Measurements from ENCODE around the gene CALHM3.

DNA sequence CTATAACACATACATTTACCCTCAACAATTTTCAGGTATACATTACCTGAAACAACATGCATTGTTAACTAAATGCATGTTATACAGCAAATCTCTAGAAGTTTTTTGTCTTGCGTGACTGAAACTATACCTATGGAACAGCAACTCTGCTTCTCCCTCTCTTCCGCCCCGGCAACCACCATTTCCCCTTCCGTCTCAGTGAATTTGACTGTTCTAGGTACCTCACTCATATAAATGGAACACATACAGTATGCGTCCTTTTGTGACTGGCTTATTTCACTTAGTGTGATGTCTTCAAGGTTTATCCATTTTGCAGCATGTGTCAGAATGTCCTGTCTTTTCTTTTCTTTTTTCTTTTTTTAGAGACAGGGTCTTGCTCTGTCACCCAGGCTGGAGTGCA, 49.4 kb downstream of the CALHM3 start:
- TF ChIP-seq, protein P1, sequence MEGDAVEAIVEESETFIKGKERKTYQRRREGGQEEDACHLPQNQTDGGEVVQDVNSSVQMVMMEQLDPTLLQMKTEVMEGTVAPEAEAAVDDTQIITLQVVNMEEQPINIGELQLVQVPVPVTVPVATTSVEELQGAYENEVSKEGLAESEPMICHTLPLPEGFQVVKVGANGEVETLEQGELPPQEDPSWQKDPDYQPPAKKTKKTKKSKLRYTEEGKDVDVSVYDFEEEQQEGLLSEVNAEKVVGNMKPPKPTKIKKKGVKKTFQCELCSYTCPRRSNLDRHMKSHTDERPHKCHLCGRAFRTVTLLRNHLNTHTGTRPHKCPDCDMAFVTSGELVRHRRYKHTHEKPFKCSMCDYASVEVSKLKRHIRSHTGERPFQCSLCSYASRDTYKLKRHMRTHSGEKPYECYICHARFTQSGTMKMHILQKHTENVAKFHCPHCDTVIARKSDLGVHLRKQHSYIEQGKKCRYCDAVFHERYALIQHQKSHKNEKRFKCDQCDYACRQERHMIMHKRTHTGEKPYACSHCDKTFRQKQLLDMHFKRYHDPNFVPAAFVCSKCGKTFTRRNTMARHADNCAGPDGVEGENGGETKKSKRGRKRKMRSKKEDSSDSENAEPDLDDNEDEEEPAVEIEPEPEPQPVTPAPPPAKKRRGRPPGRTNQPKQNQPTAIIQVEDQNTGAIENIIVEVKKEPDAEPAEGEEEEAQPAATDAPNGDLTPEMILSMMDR (IDR thresholded peaks at IDR 0.05; ENCODE audit: borderline replicate concordance, extremely low read depth, low read length, poor library complexity, severe bottlenecking): no peak
- TF ChIP-seq EZH2 (IDR thresholded peaks at IDR 0.05; ENCODE audit: borderline replicate concordance, low read depth, low read length, severe bottlenecking): no peak

Measured in DND-41 (cell line).